Endothelial cell of umbilical vein (primary cell): ENCODE measurements around the gene CAPZA2. TPM values are rescaled to one million over a fixed set of nuclear protein-coding genes. Genes with fewer than 3 reads are reported as not detected.

Experiments
- BruUV-seq: library from RNA; stranded (reverse); fragments of 400-500 nt; replicated peaks from 2 replicates; lab custom pipeline; 2021; lab: Mats Ljungman, UMichigan
- CTCF ChIA-PET: fragments of 300-600, 350-600 bp; sonication (Branson Sonifier 250); formaldehyde crosslinking; loops from one replicate; lab custom pipeline; 2021; ENCODE audit warnings: antibody characterized with exemption, inconsistent platforms; lab: Charles Lee
- POLR2A ChIA-PET: fragments of 300-600, 350-600 bp; sonication (Branson Sonifier 250); formaldehyde crosslinking; loops from one replicate; lab custom pipeline; 2021; ENCODE audit warnings: antibody characterized with exemption, inconsistent platforms; lab: Charles Lee
- DNase-seq: peaks from one replicate; pipeline ENCODE4 v3.0.0-alpha.2; 2011; ENCODE audit warnings: low read depth, low spot score
- FAIRE-seq: peaks from 2 replicates; lab custom pipeline; 2011; peaks lifted over from hg19 to GRCh38; lab: Jason Lieb, UNC
- H2AFZ ChIP-seq: 2 replicates; pipeline ENCODE4 v1.6.0; 2012; ENCODE audit warnings: low read depth, low read length, control low read depth, inconsistent platforms
- H3K27ac ChIP-seq: 2 replicates; pipeline ENCODE4 v1.5.1; 2011; ENCODE audit warnings: low read depth, mild to moderate bottlenecking, control low read depth, low read length, moderate library complexity; ENCODE audit not compliant: insufficient read depth
- H3K27me3 ChIP-seq, 2 experiments: 2 replicates each; pipeline versions ENCODE4 v1.6.0 to v1.6.1; 2011; ENCODE audit warnings: low read length in 2 of 2, mixed read lengths in 1 of 2; ENCODE audit not compliant: control insufficient read depth in 2 of 2, insufficient read depth in 2 of 2
- H3K36me3 ChIP-seq, 2 experiments: 2 replicates in 1 of 2; 3 replicates in 1 of 2; pipeline ENCODE4 v1.5.1; 2011; ENCODE audit warnings: low read length in 2 of 2, mild to moderate bottlenecking in 1 of 2, moderate library complexity in 1 of 2; ENCODE audit not compliant: control insufficient read depth in 2 of 2, insufficient read depth in 2 of 2; ENCODE audit errors: extremely low read depth in 1 of 2
- H3K4me1 ChIP-seq: 3 replicates; pipeline ENCODE4 v1.5.1; 2011; ENCODE audit warnings: mild to moderate bottlenecking, low read length; ENCODE audit not compliant: control insufficient read depth, insufficient read depth; ENCODE audit errors: extremely low read depth
- H3K4me2 ChIP-seq: 2 replicates; pipeline ENCODE4 v1.6.1; 2011; ENCODE audit warnings: low read length, control low read depth, mixed read lengths; ENCODE audit not compliant: insufficient read depth
- H3K4me3 ChIP-seq, 3 experiments: fragments of 200-600 bp in 1 of 3; sonication (generic), shearing (Covaris generic) in 1 of 3; replicated peaks in 1 of 3; 2 replicates each; pipeline ENCODE4 v1.5.1; 2011 to 2016; ENCODE audit warnings: control low read depth in 3 of 3, low read length in 3 of 3, mild to moderate bottlenecking in 2 of 3, inconsistent platforms in 1 of 3, low read depth in 1 of 3, moderate library complexity in 1 of 3; ENCODE audit not compliant: insufficient read depth in 1 of 3
- H3K79me2 ChIP-seq: 2 replicates; pipeline ENCODE4 v1.6.0; 2012; ENCODE audit warnings: low read length, inconsistent platforms; ENCODE audit not compliant: control insufficient read depth, insufficient read depth
- H3K9ac ChIP-seq: replicated peaks from 2 replicates; pipeline ENCODE3; 2011; ENCODE audit warnings: low read length, control low read depth; ENCODE audit not compliant: insufficient read depth; ENCODE audit errors: extremely low read depth
- H3K9me1 ChIP-seq: replicated peaks from 3 replicates; pipeline ENCODE4 v1.6.0; 2011; ENCODE audit warnings: mild to moderate bottlenecking, low read length; ENCODE audit not compliant: control insufficient read depth, insufficient read depth; ENCODE audit errors: extremely low read depth
- H3K9me3 ChIP-seq: replicated peaks from 2 replicates; pipeline ENCODE4 v1.5.1; 2012; ENCODE audit warnings: low read length, inconsistent platforms; ENCODE audit not compliant: control insufficient read depth, insufficient read depth
- H4K20me1 ChIP-seq: replicated peaks from 2 replicates; pipeline ENCODE3; 2011; ENCODE audit warnings: mild to moderate bottlenecking, low read length; ENCODE audit not compliant: control insufficient read depth, insufficient read depth; ENCODE audit errors: extremely low read depth
- CTCF ChIP-seq, 2 donors: IDR thresholded peaks; 1 replicate in 1 of 2; 2 replicates in 1 of 2; pipeline ENCODE4 v1.5.1; 2011; ENCODE audit warnings: low read length in 2 of 2, mild to moderate bottlenecking in 2 of 2, moderate library complexity in 2 of 2, control low read depth in 1 of 2, inconsistent platforms in 1 of 2, low read depth in 1 of 2; ENCODE audit not compliant: insufficient read depth in 1 of 2; ENCODE audit errors: extremely low read depth in 1 of 2
- EZH2 ChIP-seq: IDR thresholded peaks from 2 replicates; pipeline ENCODE4 v1.6.1; 2012; ENCODE audit warnings: borderline replicate concordance, low read depth, mild to moderate bottlenecking, moderate library complexity, low read length, inconsistent platforms; ENCODE audit not compliant: severe bottlenecking
- FOS ChIP-seq: IDR thresholded peaks from 2 replicates; pipeline ENCODE4 v1.6.1; 2011; ENCODE audit warnings: mild to moderate bottlenecking, low read length, moderate library complexity, borderline replicate concordance; ENCODE audit not compliant: insufficient read depth
- GATA2 ChIP-seq: IDR thresholded peaks from 2 replicates; pipeline ENCODE4 v1.7.0; 2011; ENCODE audit warnings: low read depth, mild to moderate bottlenecking, moderate library complexity, mixed read lengths, low read length; ENCODE audit not compliant: insufficient read length, insufficient read depth
- JUN ChIP-seq: IDR thresholded peaks from 2 replicates; pipeline ENCODE4 v1.6.1; 2011; ENCODE audit warnings: borderline replicate concordance, low read depth; ENCODE audit not compliant: insufficient read length, insufficient read depth
- MAX ChIP-seq: IDR thresholded peaks from 2 replicates; pipeline ENCODE4 v1.6.1; 2011; ENCODE audit not compliant: insufficient read depth, insufficient read length
- MYC ChIP-seq: IDR thresholded peaks from one replicate; pipeline ENCODE4 v1.6.1; 2011; ENCODE audit warnings: mild to moderate bottlenecking, low read depth, low read length
- POLR2A ChIP-seq: IDR thresholded peaks from 2 replicates; pipeline ENCODE4 v1.6.1; 2012; ENCODE audit warnings: low read depth, mild to moderate bottlenecking, control low read depth, low read length
- POLR2AphosphoS5 ChIP-seq: IDR thresholded peaks from 2 replicates; pipeline ENCODE4 v1.6.1; 2012; ENCODE audit warnings: low read depth, mild to moderate bottlenecking, control low read depth, low read length, moderate library complexity; ENCODE audit not compliant: insufficient read depth
- dilution Hi-C: fragments of 300-500 bp; cut with MboI; formaldehyde crosslinking; loops from one replicate; pipeline ENCODE4 v1.15.0; 2019; ENCODE audit warnings: low sequenced_read_pairs; ENCODE audit not compliant: extremely low pct_ligation_motif_present
- intact Hi-C: fragments of 100-400 bp; cut with micrococcal nuclease; formaldehyde crosslinking; loops from one replicate; pipeline ENCODE4 v1.10.0; 2022
- polyA plus RNA-seq, 4 experiments: library from polyadenylated mRNA; depleted of rRNA in 3 of 4; stranded (reverse) in 3 of 4; unstranded in 1 of 4; fragments of >200 nt; gene quantifications; 2 replicates each; pipeline versions ENCODE4 v1.2.1 to v1.2.3, GENCODE V29; 2011 to 2012; ENCODE audit warnings: missing spikeins in 1 of 4
- total RNA-seq: library from RNA; stranded (reverse); gene quantifications from 2 replicates; pipeline ENCODE4 v1.2.3, GENCODE V29; 2021

Gene CAPZA2
- total and polyA plus RNA-seq, 2 donors (not counting 3 experiments of a cell fraction or from before 2014, with no cell fraction given) = 48.1 to 347 TPM

GRCh38 chr7:116824449-116824848 is 37.9 kb upstream of the CAPZA2 start:
- Histone ChIP-seq H4K20me1 (no peaks in the 10 kb centered on the region), H3K4me1 (no peaks in the 10 kb centered on the region), H3K79me2 (no peaks in the 10 kb centered on the region), H3K36me3 (no peaks in the 10 kb centered on the region), H3K4me3 (no peak overlapping the region), H3K9me3 (no peaks in the 10 kb centered on the region), H3K9ac (no peak overlapping the region), H2AFZ (no peak overlapping the region), H3K27ac (no peak overlapping the region), H3K27me3 (no peaks in the 10 kb centered on the region), H3K9me1 (no peaks in the 10 kb centered on the region), H3K4me2 (no peak overlapping the region)
- no peak for FAIRE-seq
- intact Hi-C loops (no loop called here), dilution Hi-C loops (no loop called here)
- DNase-seq = no peak
- TF ChIP-seq FOS (no peak), MAX (no peak), GATA2 (no peak), POLR2AphosphoS5 (no peak), POLR2A (no peak), MYC (no peak), EZH2 (no peak), JUN (no peak), CTCF (IDR thresholded peaks at IDR 0.05; ENCODE audit: extremely low read depth in 1 of 2, insufficient read depth in 1 of 2, low read depth in 1 of 2, low read length in 2 of 2) (no peak)
- no TSS peak for BruUV-seq
- ChIA-PET CTCF (no interaction called here), POLR2A (no interaction called here)
